Measurements from ENCODE around the gene PTPRG.

The PTPRG gene

GRCh38 chr3:61645148-61645547 is 83.8 kb downstream of the PTPRG start:
- Histone ChIP-seq H2AFZ (ENCODE audit: low read length) (no peak overlapping the region), H3K4me3 (ENCODE audit: low read length, poor library complexity, severe bottlenecking) (no peak overlapping the region), H3K4me1 (ENCODE audit: insufficient read depth, low read length, poor library complexity, severe bottlenecking) (peaks cover 12% of the 10 kb centered on the region), H3K79me2 (ENCODE audit: insufficient read depth, low read length) (peaks cover 12% of the 10 kb centered on the region; the same call in 1 of the 2 replicates), H4K20me1 (ENCODE audit: insufficient read depth, low read length, poor library complexity, severe bottlenecking) (no peaks in the 10 kb centered on the region), H3K36me3 (ENCODE audit: insufficient read depth, low read length) (no peaks in the 10 kb centered on the region), H3K27me3 (ENCODE audit: insufficient read depth, low read length, poor library complexity, severe bottlenecking) (no peaks in the 10 kb centered on the region), H3F3A (ENCODE audit: low read depth) (no peaks in the 10 kb centered on the region), H3K9me2 (replicated peaks; ENCODE audit: low read depth, low read length) (no peaks in the 10 kb centered on the region), H3K9me3 (ENCODE audit: insufficient read depth, low read depth, low read length) (peaks cover 5% of the 10 kb centered on the region; the same call in 1 of the 2 replicates), H3K9ac (ENCODE audit: low read depth, low read length, poor library complexity, severe bottlenecking) (no peak overlapping the region), H3K4me2 (ENCODE audit: low read depth, low read length, poor library complexity, severe bottlenecking) (no peak overlapping the region)
- TF ChIP-seq, protein P1, sequence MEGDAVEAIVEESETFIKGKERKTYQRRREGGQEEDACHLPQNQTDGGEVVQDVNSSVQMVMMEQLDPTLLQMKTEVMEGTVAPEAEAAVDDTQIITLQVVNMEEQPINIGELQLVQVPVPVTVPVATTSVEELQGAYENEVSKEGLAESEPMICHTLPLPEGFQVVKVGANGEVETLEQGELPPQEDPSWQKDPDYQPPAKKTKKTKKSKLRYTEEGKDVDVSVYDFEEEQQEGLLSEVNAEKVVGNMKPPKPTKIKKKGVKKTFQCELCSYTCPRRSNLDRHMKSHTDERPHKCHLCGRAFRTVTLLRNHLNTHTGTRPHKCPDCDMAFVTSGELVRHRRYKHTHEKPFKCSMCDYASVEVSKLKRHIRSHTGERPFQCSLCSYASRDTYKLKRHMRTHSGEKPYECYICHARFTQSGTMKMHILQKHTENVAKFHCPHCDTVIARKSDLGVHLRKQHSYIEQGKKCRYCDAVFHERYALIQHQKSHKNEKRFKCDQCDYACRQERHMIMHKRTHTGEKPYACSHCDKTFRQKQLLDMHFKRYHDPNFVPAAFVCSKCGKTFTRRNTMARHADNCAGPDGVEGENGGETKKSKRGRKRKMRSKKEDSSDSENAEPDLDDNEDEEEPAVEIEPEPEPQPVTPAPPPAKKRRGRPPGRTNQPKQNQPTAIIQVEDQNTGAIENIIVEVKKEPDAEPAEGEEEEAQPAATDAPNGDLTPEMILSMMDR (conservative IDR thresholded peaks at IDR 0.05; ENCODE audit: low read length), result no peak

- no peaks in the 10 kb centered on the region for H3K9me2 ChIP-seq (replicated peaks; ENCODE audit: low read depth, low read length)
- H4K20me1 ChIP-seq (ENCODE audit: insufficient read depth, low read length, poor library complexity, severe bottlenecking), result no peaks in the 10 kb centered on the region
- H3K4me3 ChIP-seq (ENCODE audit: low read length, poor library complexity, severe bottlenecking), result no peak overlapping the region
- no peak overlapping the region for H3K4me2 ChIP-seq (ENCODE audit: low read depth, low read length, poor library complexity, severe bottlenecking)
- no peaks in the 10 kb centered on the region for H3K36me3 ChIP-seq (ENCODE audit: insufficient read depth, low read length)
- no peak overlapping the region for H3K9ac ChIP-seq (ENCODE audit: low read depth, low read length, poor library complexity, severe bottlenecking)
- no peak overlapping the region for H2AFZ ChIP-seq (ENCODE audit: low read length)
- no peaks in the 10 kb centered on the region for H3K27me3 ChIP-seq (ENCODE audit: insufficient read depth, low read length, poor library complexity, severe bottlenecking)
- peaks cover 7% of the 10 kb centered on the region for H3K4me1 ChIP-seq (ENCODE audit: insufficient read depth, low read length, poor library complexity, severe bottlenecking)
- peaks cover 5% of the 10 kb centered on the region; the same call in 1 of the 2 replicates for H3K9me3 ChIP-seq (ENCODE audit: insufficient read depth, low read depth, low read length)
- H3F3A ChIP-seq (ENCODE audit: low read depth), result no peaks in the 10 kb centered on the region
- TF ChIP-seq EZH2phosphoT487 (IDR thresholded peaks at IDR 0.05; ENCODE audit: borderline replicate concordance), result no peak
- TF ChIP-seq, protein P1 (conservative IDR thresholded peaks at IDR 0.05; ENCODE audit: low read length), result no peak
- peaks cover 12% of the 10 kb centered on the region; the same call in 1 of the 2 replicates for H3K79me2 ChIP-seq (ENCODE audit: insufficient read depth, low read length)
These were observed 85.0 kb downstream of the PTPRG start for GRCh38 chr3:61646360-61646759.

DNA sequence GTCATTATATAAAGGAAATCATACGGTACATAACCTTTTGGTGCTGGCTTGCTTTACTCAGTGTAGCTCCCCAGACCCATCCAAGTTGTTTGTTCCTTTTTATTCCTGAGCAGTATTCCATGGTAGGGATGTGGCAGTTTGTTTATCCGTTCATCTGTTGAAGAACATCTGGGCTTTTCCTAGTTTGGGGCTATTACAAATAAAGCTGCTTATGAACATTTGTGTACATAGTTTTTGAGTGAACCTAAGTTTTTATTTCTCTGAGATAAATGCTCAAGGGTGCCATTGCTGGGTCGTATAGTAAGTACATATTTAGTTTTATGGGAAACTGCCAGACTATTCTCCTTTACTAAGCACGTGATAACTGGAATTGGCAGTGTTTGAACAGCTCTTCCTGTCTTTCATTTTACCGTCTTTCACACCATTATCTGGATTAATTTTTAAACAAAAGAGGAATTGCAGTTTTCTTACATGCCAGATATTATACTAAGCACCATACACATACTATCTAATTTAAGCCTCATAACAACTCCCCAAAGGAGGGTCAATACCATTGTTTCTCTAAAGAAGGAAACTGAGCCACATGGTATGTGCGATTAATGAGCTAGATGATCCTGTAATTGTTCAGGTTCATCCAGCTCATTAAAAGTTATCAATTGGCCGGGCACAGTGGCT is 85.6 kb downstream of the PTPRG start:
- H3K4me3 ChIP-seq (ENCODE audit: low read length, poor library complexity, severe bottlenecking), result no peak overlapping the region
- no peaks in the 10 kb centered on the region for H3K36me3 ChIP-seq (ENCODE audit: insufficient read depth, low read length)
- H3K79me2 ChIP-seq (ENCODE audit: insufficient read depth, low read length), result peaks cover 10% of the 10 kb centered on the region; the same call in 1 of the 2 replicates
- H3K9me3 ChIP-seq (ENCODE audit: insufficient read depth, low read depth, low read length), result peaks cover 5% of the 10 kb centered on the region; the same call in 1 of the 2 replicates
- H3K4me1 ChIP-seq (ENCODE audit: insufficient read depth, low read length, poor library complexity, severe bottlenecking), result peaks cover 1% of the 10 kb centered on the region
- H3F3A ChIP-seq (ENCODE audit: low read depth), result no peaks in the 10 kb centered on the region
- H3K9me2 ChIP-seq (replicated peaks; ENCODE audit: low read depth, low read length), result no peaks in the 10 kb centered on the region
- no peak overlapping the region for H3K4me2 ChIP-seq (ENCODE audit: low read depth, low read length, poor library complexity, severe bottlenecking)
- H2AFZ ChIP-seq (ENCODE audit: low read length), result no peak overlapping the region
- no peak for TF ChIP-seq EZH2phosphoT487 (IDR thresholded peaks at IDR 0.05; ENCODE audit: borderline replicate concordance)
- TF ChIP-seq, protein P1 (conservative IDR thresholded peaks at IDR 0.05; ENCODE audit: low read length), result no peak
- no peaks in the 10 kb centered on the region for H3K27me3 ChIP-seq (ENCODE audit: insufficient read depth, low read length, poor library complexity, severe bottlenecking)
- no peak overlapping the region for H3K9ac ChIP-seq (ENCODE audit: low read depth, low read length, poor library complexity, severe bottlenecking)
- H4K20me1 ChIP-seq (ENCODE audit: insufficient read depth, low read length, poor library complexity, severe bottlenecking), result no peaks in the 10 kb centered on the region

Data from Loucy (cell line).